ENCODE results near the gene LIPT1.
A peak's percentile ranks its signal among the peaks of the same experiment; 100 is the strongest.
"Not testable (repeated sequence)": the region's sequence is repeated elsewhere in the genome, so short reads cannot be mapped to it uniquely, and the experiment has no call there.

The LIPT1 gene

GRCh38 chr2:99154643-99155536 lies at the start of gene LIPT1, which contains the start of gene TSGA10:
TSS of gene LIPT1 (plus strand) at chr2:99154967. CDS start at chr2:99161958, 6,991 bp downstream.
TSS of gene TSGA10 (minus strand) at chr2:99154942. CDS start at chr2:99109439, 45,503 bp downstream.
- DNase-seq (ENCODE audit: low read depth): peak; percentile 89

DNA sequence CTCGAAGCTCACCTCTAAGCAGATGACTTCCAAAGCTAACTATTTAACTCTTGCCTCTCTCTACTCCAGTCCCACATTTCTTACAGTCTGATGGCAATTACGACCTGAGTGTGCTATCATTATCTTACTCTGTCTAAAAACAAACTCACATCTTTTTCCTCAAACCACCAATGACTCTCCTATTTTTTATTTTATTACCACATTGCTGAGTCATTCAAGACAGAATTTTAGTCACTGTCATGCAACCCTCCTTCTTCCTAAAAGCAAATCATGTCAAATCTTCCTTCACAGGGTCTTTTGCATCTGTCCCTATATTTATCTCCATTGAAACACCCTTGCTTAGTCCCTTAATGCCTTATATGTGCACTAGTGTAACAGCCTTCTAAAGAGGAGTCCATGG lies 47.9 kb upstream of the LIPT1 start:
- DNase-seq (ENCODE audit: low read depth): no peak

GRCh38 chr2:99111236-99111635 lies 43.5 kb upstream of the LIPT1 start:
- DNase-seq (ENCODE audit: low read depth): no peak

GRCh38 chr2:99111945-99112344 lies 42.8 kb upstream of the LIPT1 start:
- no peak for DNase-seq (ENCODE audit: low read depth)

DNA sequence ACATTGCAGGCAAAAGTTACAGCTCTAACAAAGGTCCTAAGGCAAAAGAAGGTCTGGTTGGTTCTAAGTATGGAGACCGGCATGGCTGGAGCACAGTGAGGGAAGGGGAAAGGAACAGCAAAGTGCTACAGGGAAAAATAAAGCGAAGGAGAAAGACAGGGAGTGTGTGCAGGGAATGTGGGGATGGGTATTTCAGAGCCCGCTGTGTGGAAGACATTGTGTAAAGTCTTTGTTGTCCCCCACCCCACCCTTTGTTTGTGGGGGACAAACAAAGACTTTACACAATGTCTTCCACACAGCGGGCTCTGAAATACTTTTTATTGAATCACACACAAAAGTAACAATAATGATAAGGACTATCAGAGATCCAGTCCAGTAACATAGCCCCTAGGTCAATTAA lies 42.1 kb upstream of the LIPT1 start:
- no peak for DNase-seq (ENCODE audit: low read depth)

DNA sequence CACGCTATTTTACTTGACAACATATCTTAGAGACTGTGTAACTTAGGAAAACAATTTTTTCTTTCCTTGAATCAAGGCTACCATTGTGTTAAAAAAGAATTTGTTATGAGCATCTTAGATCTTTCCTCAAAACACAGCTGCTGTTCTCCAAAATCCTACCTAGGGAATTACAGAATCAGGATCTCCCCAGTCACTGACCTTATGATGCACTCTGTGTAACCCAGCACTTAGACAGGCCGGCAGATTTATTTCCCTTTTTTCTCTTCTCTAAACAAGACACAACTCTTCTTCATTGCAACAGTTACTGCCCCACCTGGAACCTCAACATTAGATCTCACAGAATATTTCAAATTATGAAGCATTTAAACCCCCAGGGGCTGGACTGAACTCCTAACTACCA lies 26.8 kb upstream of the LIPT1 start:
- DNase-seq (ENCODE audit: low read depth): no peak

DNA sequence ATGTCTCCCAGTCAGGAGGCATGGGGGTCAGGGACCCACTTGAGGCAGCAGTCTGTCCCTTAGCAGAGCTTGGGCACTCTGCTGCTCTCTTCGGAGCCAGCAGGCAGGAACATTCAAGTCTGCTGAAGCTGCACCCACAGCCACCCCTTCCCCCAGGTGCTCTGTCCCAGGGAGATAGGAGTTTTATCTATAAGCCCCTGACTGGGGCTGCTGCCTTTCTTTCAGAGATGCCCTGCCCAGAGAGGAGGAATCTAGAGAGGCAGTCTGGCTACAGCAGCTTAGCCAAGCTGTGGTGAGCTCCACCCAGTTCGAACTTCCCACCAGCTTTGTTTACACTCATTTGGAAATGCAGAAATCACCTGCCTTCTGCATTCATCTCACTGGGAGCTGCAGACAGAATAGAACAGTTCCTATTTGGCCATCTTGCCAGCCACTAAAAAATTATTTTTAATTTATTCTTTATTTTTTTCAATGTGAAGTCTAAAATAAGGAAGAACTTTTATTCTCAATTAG lies 19.7 kb upstream of the LIPT1 start:
- DNase-seq (ENCODE audit: low read depth): not testable (repeated sequence)

DNA sequence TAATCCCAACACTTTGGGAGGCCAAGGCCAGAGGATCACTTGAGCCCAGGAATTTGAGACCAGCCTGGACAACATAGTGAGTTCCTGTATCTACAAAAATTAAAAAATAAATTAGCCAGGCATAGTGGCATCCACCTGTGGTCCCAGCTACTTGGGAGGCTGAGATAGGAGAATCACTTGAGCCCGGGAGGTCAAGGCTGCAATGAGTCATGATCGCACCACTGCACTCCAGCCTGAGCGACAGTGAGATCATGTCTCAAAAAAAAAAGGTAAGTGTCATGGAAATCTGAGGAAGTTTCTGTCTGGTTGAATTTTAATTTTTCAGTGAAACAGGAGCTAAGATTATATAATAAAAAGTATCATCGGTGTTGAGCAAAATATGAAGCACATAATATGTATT lies 15.8 kb upstream of the LIPT1 start:
- DNase-seq (ENCODE audit: low read depth): no peak

- DNase-seq (ENCODE audit: low read depth): no peak
Measured at GRCh38 chr2:99140056-99140859, 14.5 kb upstream of the LIPT1 start.

DNA sequence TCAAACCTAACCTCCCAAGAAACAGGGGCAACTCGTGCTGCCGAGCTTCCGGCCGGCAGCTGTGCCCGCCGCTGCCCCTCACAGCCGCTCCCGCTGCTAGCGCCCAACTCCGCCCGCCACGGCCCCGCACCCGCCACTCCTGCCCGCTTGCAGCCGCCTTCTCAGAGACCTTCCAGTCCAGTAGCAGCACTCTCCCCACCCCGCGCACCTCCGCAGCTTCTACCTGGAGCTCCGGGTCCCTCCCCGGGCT lies 14.0 kb upstream of the LIPT1 start:
- no peak for DNase-seq (ENCODE audit: low read depth)

GRCh38 chr2:99141110-99142108 lies 13.4 kb upstream of the LIPT1 start, which contains the start of gene C2orf15:
TSS of gene C2orf15 (plus strand) at chr2:99141707. CDS start at chr2:99150559, 8,852 bp downstream.
- DNase-seq (ENCODE audit: low read depth): peak; percentile 96

- no peak for DNase-seq (ENCODE audit: low read depth)
Measured at GRCh38 chr2:99150706-99151105, 4.1 kb upstream of the LIPT1 start.

GRCh38 chr2:99152199-99152895 lies 2.4 kb upstream of the LIPT1 start:
- DNase-seq (ENCODE audit: low read depth): no peak

DNA sequence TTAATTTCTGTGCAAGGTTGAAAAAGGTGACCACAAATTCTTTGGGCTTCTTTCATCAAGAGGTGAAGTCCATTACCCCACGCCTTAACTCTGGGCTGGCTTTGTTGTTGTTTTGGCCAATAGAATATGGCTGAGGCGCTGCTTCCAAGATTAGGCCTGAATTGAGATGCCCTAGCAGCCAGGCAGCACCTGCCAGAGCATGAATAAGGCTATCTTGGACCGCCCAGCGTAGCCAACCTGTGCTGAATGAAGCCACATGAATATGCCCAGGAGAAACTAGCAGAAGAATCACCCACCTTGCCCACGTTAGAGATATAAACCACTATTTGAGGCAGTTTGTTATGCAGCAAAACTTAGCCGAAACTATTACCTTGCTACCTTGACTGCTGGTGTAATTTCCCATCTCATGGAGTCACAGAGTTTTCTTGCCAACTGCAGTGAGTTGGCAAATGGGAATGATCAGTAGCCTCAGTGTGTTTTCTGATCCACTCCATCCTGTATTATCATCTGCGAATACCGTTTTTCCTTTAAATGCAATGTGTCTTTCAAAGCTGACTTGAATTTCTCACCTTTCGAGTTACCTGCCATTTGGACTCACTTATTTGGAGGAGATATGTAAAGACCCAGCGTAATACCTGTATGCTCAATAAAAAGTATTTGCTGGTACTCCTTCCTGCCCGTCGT lies 704 bp upstream of the LIPT1 start:
- no peak for DNase-seq (ENCODE audit: low read depth)

- no peak for DNase-seq (ENCODE audit: low read depth)
Measured at GRCh38 chr2:99156891-99157290, 2.1 kb downstream of the LIPT1 start.

DNA sequence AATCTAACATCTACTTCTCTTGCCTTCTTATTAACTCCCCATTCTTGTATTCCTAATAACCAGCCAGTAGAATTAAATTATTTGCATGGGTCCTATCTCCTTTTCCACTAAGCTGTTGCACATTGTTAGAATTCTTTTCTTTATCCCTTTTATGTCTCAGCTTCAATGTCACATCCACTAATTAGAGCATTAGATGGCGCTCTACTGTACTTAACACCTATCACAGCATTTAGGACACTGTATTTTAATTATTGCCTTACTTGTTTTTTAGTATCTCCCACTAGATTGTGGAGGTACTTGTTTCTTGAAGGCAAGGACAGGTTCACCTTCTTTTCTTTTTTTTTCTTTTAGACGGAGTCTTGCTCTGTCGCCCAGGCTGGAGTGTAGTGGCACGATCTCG lies 3.8 kb downstream of the LIPT1 start:
- DNase-seq (ENCODE audit: low read depth): no peak

- DNase-seq (ENCODE audit: low read depth): no peak
Measured at GRCh38 chr2:99159594-99159993, 4.8 kb downstream of the LIPT1 start.

- no peak for DNase-seq (ENCODE audit: low read depth)
Measured at GRCh38 chr2:99166218-99166617, 11.5 kb downstream of the LIPT1 start.

GRCh38 chr2:99169534-99169933 lies 14.8 kb downstream of the LIPT1 start:
- no peak for DNase-seq (ENCODE audit: low read depth)

GRCh38 chr2:99171377-99172140 lies 16.8 kb downstream of the LIPT1 start:
- no peak for DNase-seq (ENCODE audit: low read depth)
